ENCODE results near the gene MAP3K10. TPM values are rescaled to one million over a fixed set of nuclear protein-coding genes. Genes with fewer than 3 reads are reported as not detected.

The MAP3K10 gene
- total RNA-seq, 1 donor from 2014 or later: 5.7 TPM

DNA sequence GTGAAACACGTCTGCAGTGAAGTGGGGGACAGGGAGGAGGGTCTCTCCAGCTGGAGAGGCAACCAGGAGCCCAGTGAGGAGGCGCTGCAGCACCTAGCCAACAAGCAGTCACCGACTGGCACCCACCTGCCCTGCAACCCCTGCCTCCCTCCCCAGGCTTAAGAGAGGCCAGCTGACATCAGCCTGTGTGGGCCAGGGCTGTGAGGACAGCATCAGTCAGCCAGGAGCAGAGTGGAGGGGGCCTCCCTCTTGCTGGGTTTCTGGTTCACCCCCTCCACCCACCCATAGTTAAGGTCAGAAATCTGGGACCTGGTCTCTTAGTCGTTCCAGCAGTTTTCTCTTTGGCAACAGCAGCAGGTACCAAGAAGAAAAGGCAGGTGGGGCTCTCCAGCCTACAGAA, 60.8 kb downstream of the MAP3K10 start:
- Histone ChIP-seq H3K9ac (no peak overlapping the region), H3K27me3 (no peaks in the 10 kb centered on the region), H3K27ac (no peak overlapping the region), H3K4me2 (no peak overlapping the region), H3K4me3 (no peak overlapping the region), H4K20me1 (ENCODE audit: low read depth) (peaks cover 15% of the 10 kb centered on the region), H3F3A (ENCODE audit: low read depth) (no peaks in the 10 kb centered on the region), H2AFZ (replicated peaks) (no peak overlapping the region), H3K4me1 (no peaks in the 10 kb centered on the region), H3K36me3 (no peaks in the 10 kb centered on the region), H3K79me2 (ENCODE audit: low read depth) (no peaks in the 10 kb centered on the region), H3K9me3 (ENCODE audit: low read depth) (no peaks in the 10 kb centered on the region)
- no peaks in the 10 kb centered on the region for H3K4me1 Mint-ChIP-seq
- peaks cover 26% of the 10 kb centered on the region for H3K36me3 Mint-ChIP-seq
- H3K27ac Mint-ChIP-seq: no peak overlapping the region
- no peak overlapping the region for H3K4me3 Mint-ChIP-seq
- no peak for DNase-seq (ENCODE audit: low spot score)
- H3K27me3 Mint-ChIP-seq (ENCODE audit: insufficient read depth, low read depth): no peaks in the 10 kb centered on the region
- H3K9me3 Mint-ChIP-seq: no peaks in the 10 kb centered on the region
- no peak for TF ChIP-seq EZH2phosphoT487 (IDR thresholded peaks at IDR 0.05)
- no peak for TF ChIP-seq EZH2 (IDR thresholded peaks at IDR 0.05)
- TF ChIP-seq, protein P1, sequence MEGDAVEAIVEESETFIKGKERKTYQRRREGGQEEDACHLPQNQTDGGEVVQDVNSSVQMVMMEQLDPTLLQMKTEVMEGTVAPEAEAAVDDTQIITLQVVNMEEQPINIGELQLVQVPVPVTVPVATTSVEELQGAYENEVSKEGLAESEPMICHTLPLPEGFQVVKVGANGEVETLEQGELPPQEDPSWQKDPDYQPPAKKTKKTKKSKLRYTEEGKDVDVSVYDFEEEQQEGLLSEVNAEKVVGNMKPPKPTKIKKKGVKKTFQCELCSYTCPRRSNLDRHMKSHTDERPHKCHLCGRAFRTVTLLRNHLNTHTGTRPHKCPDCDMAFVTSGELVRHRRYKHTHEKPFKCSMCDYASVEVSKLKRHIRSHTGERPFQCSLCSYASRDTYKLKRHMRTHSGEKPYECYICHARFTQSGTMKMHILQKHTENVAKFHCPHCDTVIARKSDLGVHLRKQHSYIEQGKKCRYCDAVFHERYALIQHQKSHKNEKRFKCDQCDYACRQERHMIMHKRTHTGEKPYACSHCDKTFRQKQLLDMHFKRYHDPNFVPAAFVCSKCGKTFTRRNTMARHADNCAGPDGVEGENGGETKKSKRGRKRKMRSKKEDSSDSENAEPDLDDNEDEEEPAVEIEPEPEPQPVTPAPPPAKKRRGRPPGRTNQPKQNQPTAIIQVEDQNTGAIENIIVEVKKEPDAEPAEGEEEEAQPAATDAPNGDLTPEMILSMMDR (IDR thresholded peaks at IDR 0.05): no peak

DNA sequence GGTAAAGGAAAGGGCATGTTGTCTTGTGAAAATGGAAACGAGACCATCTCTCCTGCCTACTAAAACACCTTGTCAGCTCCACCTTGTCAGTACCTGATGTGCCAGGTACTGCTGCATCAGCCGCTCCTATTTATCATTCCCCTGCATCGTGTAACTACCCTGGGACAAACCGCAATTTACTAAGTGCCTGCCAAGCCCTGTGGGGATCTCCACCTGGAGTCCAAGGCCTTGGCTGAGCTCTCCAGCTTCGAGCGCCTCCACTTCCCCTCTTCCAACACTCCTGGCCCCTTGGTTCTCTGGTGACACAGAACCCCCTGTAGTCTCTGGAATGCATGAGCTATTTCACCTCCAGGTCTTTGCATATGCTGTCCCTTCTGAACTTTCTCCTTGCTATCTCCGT, 61.2 kb downstream of the MAP3K10 start:
- Mint-ChIP-seq H3K4me1 (no peaks in the 10 kb centered on the region), H3K9me3 (no peaks in the 10 kb centered on the region), H3K4me3 (no peak overlapping the region), H3K36me3 (peaks cover 27% of the 10 kb centered on the region), H3K27ac (no peak overlapping the region), H3K27me3 (ENCODE audit: insufficient read depth, low read depth) (no peaks in the 10 kb centered on the region)
- TF ChIP-seq, protein P1 (IDR thresholded peaks at IDR 0.05): no peak
- no peak for TF ChIP-seq EZH2 (IDR thresholded peaks at IDR 0.05)
- no peak for TF ChIP-seq EZH2phosphoT487 (IDR thresholded peaks at IDR 0.05)
- Histone ChIP-seq H3K27ac (no peak overlapping the region), H3K9ac (no peak overlapping the region), H3K4me2 (no peak overlapping the region), H3K27me3 (no peaks in the 10 kb centered on the region), H3K4me3 (no peak overlapping the region), H3K9me3 (ENCODE audit: low read depth) (no peaks in the 10 kb centered on the region), H3K4me1 (no peaks in the 10 kb centered on the region), H3K79me2 (ENCODE audit: low read depth) (no peaks in the 10 kb centered on the region), H3K36me3 (no peaks in the 10 kb centered on the region), H2AFZ (replicated peaks) (no peak overlapping the region), H3F3A (ENCODE audit: low read depth) (no peaks in the 10 kb centered on the region), H4K20me1 (ENCODE audit: low read depth) (peaks cover 15% of the 10 kb centered on the region)
- no peak for DNase-seq (ENCODE audit: low spot score)

DNA sequence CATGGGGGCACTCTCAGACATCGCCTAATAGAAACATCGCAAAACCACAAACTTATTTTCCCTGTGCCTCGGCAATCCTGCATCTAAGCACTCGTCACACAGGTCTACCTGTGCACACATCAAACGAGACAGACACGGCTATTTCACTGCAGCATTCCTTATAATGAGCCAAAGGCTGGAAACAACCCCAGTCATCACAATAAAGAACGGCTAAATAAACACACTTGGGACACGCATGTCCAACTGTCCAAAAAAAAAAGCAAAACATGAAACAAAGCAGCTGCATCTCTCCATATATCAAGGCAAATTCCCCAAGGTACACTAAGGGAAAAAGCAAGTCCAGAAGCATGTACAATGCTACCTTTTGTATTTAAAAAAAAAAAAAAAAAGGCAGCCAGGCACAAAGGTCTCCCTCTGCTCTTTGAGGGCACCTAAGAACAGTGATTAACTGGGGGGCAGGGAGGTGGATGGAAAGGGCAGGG, 62.4 kb downstream of the MAP3K10 start:
- Mint-ChIP-seq H3K9me3 (no peaks in the 10 kb centered on the region), H3K4me3 (no peak overlapping the region), H3K36me3 (peaks cover 30% of the 10 kb centered on the region), H3K27me3 (ENCODE audit: insufficient read depth, low read depth) (no peaks in the 10 kb centered on the region), H3K27ac (no peak overlapping the region), H3K4me1 (no peaks in the 10 kb centered on the region)
- no peak overlapping the region for H3K27ac ChIP-seq
- peaks cover 15% of the 10 kb centered on the region for H4K20me1 ChIP-seq (ENCODE audit: low read depth)
- H3K36me3 ChIP-seq: no peaks in the 10 kb centered on the region
- no peak overlapping the region for H3K4me3 ChIP-seq
- no peak for TF ChIP-seq EZH2phosphoT487 (IDR thresholded peaks at IDR 0.05)
- TF ChIP-seq, protein P1 (IDR thresholded peaks at IDR 0.05): no peak
- DNase-seq (ENCODE audit: low spot score): no peak
- H3F3A ChIP-seq (ENCODE audit: low read depth): no peaks in the 10 kb centered on the region
- H3K4me1 ChIP-seq: no peaks in the 10 kb centered on the region
- no peaks in the 10 kb centered on the region for H3K27me3 ChIP-seq
- H3K9me3 ChIP-seq (ENCODE audit: low read depth): no peaks in the 10 kb centered on the region
- H2AFZ ChIP-seq (replicated peaks): no peak overlapping the region
- no peak overlapping the region for H3K9ac ChIP-seq
- H3K79me2 ChIP-seq (ENCODE audit: low read depth): peaks cover 12% of the 10 kb centered on the region
- H3K4me2 ChIP-seq: no peak overlapping the region
